HG02840 (cell line): ENCODE measurements around the gene MAPK1.
A peak's percentile ranks its signal among the peaks of the same experiment; 100 is the strongest.
"Not testable (repeated sequence)": the region's sequence is repeated elsewhere in the genome, so short reads cannot be mapped to it uniquely, and the experiment has no call there.

Source experiments
- ATAC-seq: cut with Tn5 transposase; IDR thresholded peaks from one replicate; pipeline ENCODE4 v1.9.1; 2021; ENCODE audit warnings: mild to moderate bottlenecking, moderate library complexity, moderate number of reproducible peaks; ENCODE audit not compliant: unreplicated experiment, low FRiP score

Gene MAPK1

GRCh38 chr22:21882754-21883333 is 15.4 kb upstream of the MAPK1 start:
- ATAC-seq = not testable (repeated sequence)

DNA sequence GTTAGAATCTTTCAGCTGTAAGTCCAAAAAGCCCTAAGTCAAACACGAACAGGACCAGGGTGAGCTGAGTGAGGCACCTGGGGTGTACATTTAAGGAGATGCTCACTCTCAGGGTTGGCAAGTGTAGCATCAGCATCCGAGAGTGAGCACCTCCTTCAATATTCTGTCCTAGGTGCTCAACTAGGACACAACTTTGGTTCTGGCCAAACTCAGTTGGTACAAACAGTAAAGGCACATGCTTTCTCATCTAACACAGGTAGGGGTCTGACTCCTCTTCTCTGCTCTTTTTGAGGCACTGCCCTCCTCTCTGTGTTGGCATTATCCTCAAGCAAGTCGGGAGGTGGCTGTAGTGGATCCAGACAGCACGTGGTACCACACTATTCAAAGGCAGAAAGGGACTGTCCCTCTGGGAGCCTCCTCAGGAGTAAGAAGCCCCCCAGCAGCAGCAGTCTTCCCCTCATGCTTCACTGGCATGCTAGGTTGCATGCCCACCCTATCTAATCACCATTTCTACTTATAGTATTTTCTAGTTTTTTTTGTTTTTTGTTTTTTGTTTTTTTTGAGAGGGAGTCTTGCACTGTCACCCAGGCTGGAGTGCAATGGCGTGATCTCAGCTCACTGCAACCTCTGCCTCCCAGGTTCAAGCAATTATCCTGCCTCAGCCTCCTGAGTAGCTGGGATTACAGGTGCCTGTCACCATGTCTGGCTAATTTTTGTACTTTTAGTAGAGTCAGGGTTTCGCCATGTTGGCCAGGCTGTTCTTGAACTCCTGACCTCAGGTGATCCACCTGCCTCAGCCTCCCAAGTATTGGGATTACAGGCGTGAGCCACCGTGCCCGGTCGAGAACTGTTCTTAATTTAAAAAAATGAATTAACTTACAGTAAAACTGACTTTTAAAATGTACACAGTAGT is 14.7 kb upstream of the MAPK1 start:
- ATAC-seq = no peak

- ATAC-seq = no peak
Measured at GRCh38 chr22:21876486-21877176, 9.2 kb upstream of the MAPK1 start.

DNA sequence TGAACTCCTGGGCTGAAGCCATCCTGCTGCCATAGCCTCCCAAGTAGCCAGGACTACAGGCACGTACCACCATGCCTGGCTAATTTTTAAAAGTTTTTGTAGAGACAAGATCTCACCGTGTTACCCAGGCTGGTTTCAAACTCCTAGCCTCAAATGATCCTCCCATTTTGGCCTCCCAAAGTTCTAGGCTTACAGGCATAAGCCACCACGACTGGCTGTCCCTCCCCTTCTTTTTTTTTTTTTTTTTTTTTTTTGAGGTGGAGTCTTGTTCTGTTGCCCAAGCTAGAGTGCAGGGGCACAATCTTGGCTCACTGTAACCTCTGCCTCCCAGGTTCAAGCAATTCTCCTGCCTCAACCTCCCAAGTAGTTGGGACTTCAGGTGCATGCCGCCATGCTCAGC is 7.5 kb upstream of the MAPK1 start:
- not testable (repeated sequence) for ATAC-seq

- ATAC-seq = no peak
Measured at GRCh38 chr22:21873619-21874018, 6.2 kb upstream of the MAPK1 start.

GRCh38 chr22:21872741-21873140 is 5.3 kb upstream of the MAPK1 start:
- ATAC-seq = not testable (repeated sequence)

- no peak for ATAC-seq
Measured at GRCh38 chr22:21868651-21869050, 1.2 kb upstream of the MAPK1 start.

DNA sequence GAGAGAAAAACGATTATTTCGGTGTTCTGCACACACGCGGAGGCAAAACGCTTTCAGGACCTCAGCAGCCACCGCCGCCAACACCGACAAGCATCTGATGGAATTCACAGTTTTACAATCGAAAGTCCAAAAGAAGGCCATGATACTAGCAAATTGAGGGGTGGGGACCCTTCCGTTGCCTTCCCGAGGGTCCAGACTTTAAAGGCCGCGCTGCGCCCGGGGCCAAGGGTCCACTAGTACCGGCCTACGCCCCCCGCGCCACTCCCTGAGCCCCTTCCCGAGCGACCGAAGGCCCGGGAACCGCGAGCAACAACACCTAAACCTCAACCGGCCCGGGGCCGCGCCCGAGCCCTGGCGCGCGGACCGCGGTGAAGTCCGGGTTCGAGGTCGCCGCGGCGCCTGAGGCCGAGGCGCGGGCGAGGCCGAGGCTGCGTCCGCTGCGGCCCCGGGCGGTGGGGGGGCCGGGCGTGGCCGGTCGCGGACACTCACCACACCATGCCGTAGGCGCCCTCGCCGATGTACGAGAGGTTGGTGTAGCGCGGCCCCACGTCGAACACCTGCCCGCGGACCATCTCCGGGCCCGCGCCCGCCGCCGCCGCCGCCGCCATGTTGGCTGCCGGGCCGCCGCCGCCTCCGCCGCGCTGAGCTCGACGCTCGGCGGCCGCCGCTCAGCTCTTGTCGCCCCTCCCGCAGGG is 465 bp downstream of the MAPK1 start:
- peak; percentile 25 for ATAC-seq

DNA sequence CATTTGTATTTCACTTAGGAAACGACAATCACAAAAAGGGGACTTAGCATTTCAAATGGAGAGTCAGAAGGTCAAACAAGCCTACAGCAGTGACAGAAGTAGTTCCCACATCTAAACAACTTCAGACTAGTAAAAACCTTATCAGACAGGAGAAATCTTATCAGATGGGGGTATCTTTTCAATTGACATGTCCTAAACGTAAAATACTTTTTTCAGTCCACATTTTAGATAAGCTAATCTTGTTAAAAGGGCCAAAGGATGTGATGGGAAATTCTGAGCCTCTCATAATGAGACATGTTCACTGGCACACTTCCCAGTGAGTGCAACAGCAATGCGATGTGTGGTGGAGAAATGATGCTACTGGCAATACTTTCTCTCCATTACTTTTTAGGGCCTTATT is 2.4 kb downstream of the MAPK1 start:
- ATAC-seq = no peak

- ATAC-seq = no peak
Measured at GRCh38 chr22:21862386-21863245, 4.8 kb downstream of the MAPK1 start.

DNA sequence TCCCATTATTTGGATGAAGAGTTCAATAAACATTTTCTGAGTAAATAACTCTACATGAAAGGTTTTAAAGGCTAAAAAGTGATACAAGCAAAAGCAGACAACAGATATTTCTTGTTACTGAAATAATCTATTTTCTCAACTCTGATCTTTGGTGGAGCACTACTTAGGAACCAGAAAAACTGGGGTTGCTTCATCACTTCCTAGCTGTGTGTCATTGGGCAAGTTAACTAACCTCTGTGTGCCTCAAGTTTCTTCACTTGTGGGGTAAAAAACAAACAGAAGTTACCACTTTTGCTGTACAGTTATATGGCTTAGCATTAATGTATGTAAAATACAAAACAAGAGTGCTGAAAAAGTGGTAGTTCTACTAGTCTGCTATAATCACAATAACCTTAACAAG is 5.6 kb downstream of the MAPK1 start:
- ATAC-seq = no peak

DNA sequence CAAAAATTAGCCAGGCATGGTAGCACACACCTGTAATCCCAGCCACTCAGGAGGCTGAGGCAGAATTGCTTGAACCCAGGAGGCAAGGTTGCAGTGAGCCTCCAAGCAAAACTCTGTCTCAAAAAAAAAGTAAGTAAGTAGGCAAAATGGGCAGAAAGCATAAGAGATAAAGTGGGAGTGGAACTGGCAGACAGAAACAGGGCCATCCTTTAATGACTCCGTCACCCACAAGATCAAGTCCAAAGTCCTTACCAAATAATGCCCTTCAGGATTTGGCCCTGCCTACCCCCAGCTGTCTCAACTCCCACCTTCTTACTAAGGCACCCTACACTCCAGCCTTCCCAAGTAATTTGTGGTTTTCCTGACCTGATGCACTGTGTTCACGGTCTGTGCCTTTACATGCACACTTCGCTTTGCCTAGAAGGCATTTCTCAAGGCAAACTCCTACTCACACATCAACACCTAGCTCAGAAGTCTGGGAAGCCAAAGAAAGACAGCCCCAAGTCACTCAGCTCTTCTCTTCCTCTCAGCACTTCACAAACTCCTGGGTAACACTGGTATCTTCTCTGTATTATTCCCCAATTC is 6.1 kb downstream of the MAPK1 start:
- ATAC-seq = no peak

DNA sequence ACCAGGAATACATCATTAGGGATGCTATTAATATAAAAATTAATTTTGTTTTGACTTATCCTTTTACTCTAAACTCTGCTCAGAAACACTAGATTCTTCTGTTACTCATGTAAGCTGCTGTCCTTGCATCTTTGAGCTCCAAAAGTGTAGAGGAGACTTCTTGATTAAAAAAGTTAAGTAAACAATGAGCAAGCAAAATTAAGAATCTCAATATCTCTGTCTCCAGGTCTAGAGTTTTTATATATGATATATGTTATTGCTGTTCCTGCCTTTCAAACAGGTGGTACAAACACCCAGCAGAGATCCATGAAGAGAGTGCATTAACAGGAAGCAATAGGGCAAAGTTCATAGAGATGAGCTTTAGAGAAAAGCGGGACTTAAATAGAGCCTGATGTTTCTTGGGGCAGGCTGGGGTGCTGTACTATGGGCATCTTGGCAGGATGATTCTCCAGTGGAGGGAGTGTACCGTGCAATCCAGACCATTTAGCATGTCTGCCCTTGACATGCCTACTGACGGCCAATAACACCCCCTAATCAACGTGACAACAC is 6.9 kb downstream of the MAPK1 start:
- ATAC-seq = no peak

DNA sequence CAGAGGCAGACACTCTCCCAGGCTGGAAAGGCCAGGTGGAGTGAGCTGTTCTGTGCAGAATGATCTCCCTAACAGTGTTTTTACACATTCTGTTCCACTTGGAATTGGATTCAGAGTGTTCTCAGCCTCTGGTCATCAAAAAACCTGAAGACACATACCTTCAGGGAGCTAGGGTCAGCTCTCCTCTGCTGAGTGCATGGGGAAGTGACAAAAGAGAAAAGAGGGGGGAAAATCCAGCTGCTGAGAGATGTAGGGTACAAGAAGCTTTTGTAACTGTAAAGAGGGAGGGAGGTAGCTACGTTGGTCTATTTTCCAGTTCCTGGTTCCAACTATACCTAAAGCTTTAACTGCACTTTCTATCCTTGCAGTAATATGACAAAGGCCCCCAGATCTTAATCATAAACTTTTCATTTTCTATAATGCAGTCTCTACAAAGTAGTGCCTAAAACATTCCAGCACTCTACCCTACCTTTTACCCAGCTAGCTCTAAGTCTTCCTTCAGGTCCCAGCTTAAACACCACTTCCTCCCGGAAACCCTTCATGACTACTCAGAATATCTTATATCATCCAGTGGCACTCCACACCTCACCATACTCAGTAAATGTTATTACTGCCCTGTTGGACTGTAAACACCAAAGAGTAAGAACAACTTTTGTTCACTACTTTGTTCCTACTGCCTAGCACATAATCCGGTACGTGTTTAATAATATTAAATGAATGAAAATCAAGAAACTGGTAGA is 9.2 kb downstream of the MAPK1 start:
- ATAC-seq = no peak

GRCh38 chr22:21857481-21857914 is 9.9 kb downstream of the MAPK1 start:
- no peak for ATAC-seq

DNA sequence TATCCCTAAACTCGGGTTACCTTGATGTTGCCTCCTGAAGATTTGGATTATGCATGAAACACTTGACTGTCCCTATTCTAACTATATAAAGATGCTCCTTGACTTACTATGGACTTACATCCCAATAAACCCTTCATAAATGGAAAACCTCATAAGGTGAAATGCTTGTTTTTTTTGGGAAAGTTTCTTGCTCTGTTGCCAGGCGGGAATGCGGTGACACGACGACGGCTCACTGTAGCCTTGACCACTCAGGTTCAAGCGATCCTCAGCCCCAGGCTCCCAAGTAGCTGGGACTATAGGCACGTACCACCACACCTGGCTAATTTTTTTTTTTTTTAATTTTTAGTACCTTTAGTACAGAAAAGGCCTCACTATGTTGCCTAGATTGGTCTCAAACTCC is 10.6 kb downstream of the MAPK1 start:
- ATAC-seq = no peak

GRCh38 chr22:21856197-21856596 is 11.2 kb downstream of the MAPK1 start:
- ATAC-seq = no peak

DNA sequence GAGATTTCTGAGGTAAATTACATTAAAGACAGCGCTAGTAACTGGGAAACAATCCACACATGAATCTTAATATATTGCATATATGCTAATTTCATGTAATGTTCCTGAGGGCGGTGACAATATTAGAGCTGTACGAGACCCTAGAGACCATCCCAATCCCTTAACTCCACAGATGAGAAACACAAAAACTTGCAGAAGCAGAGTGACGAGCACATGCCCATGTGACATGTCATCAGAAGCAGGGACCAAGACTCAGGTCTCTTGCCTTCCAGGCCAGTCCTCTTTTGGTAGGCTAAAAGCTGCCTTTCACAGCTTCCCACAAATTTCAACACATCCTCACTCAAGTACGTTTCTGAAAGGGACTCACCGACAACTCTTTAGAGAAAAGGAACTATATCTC is 11.8 kb downstream of the MAPK1 start:
- ATAC-seq = no peak

- ATAC-seq = no peak
Measured at GRCh38 chr22:21850660-21851059, 16.8 kb downstream of the MAPK1 start.
